CD4-positive, alpha-beta memory T cell (primary cell): Measurements from ENCODE around the gene RFX1. TPM values are rescaled to one million over a fixed set of nuclear protein-coding genes. Genes with fewer than 3 reads are reported as not detected.

Source experiments
- CTCF ChIA-PET: fragments of 350-600 bp; sonication (Branson Sonifier 250); formaldehyde crosslinking; loops from one replicate; lab custom pipeline; 2021; ENCODE audit warnings: inconsistent platforms; ENCODE audit not compliant: partially characterized antibody; lab: Charles Lee
- POLR2A ChIA-PET: fragments of 350-600 bp; sonication (Branson Sonifier 250); formaldehyde crosslinking; loops from one replicate; lab custom pipeline; 2021; ENCODE audit not compliant: partially characterized antibody; lab: Charles Lee
- DNase-seq, 5 donors: peaks; one replicate each; pipeline versions ENCODE4 v3.0.0 to v3.0.0-alpha.2; 2020 to 2022; ENCODE audit warnings: mixed read lengths in 1 of 5
- H3K27ac ChIP-seq: one replicate; pipeline ENCODE4 v1.7.0; 2013; ENCODE audit warnings: low read depth, low read length
- H3K27me3 ChIP-seq: 2 replicates; pipeline ENCODE4 v1.7.0; 2013; ENCODE audit warnings: mild to moderate bottlenecking, low read length, moderate library complexity; ENCODE audit not compliant: insufficient read depth
- H3K36me3 ChIP-seq: 2 replicates; pipeline ENCODE4 v1.7.0; 2013; ENCODE audit warnings: mild to moderate bottlenecking, low read length, moderate library complexity; ENCODE audit not compliant: insufficient read depth
- H3K4me1 ChIP-seq: 2 replicates; pipeline ENCODE4 v1.7.0; 2013; ENCODE audit warnings: mild to moderate bottlenecking, low read length, moderate library complexity; ENCODE audit not compliant: insufficient read depth
- H3K4me3 ChIP-seq, 2 donors: one replicate each; pipeline ENCODE4 v1.7.0; 2013; ENCODE audit warnings: low read length in 2 of 2, mild to moderate bottlenecking in 1 of 2
- H3K9me3 ChIP-seq, 2 donors: one replicate each; pipeline ENCODE4 v1.7.0; 2013; ENCODE audit warnings: low read length in 2 of 2, control low read depth in 1 of 2; ENCODE audit not compliant: control insufficient read depth in 1 of 2
- H3K27ac Mint-ChIP-seq, 7 donors: one replicate each; pipeline ENCODE4 v1.8.0; 2020 to 2021; ENCODE audit warnings: mixed read lengths in 7 of 7, mild to moderate bottlenecking in 6 of 7, inconsistent platforms in 3 of 7, moderate library complexity in 3 of 7
- H3K27me3 Mint-ChIP-seq, 2 donors: one replicate each; pipeline ENCODE4 v1.8.0; 2020 to 2021; ENCODE audit warnings: mixed read lengths in 2 of 2
- H3K36me3 Mint-ChIP-seq, 2 donors: one replicate each; pipeline ENCODE4 v1.8.0; 2020 to 2021; ENCODE audit warnings: mixed read lengths in 2 of 2, inconsistent platforms in 1 of 2, mild to moderate bottlenecking in 1 of 2
- H3K4me1 Mint-ChIP-seq, 4 donors: one replicate each; pipeline ENCODE4 v1.8.0; 2020 to 2021; ENCODE audit warnings: mixed read lengths in 4 of 4, mild to moderate bottlenecking in 1 of 4
- H3K4me3 Mint-ChIP-seq, 8 donors: one replicate each; pipeline ENCODE4 v1.8.0; 2020 to 2021; ENCODE audit warnings: mixed read lengths in 8 of 8, mild to moderate bottlenecking in 7 of 8, moderate library complexity in 6 of 8, inconsistent platforms in 3 of 8
- H3K9me3 Mint-ChIP-seq, 8 donors: one replicate each; pipeline ENCODE4 v1.8.0; 2020 to 2021; ENCODE audit warnings: mixed read lengths in 8 of 8, mild to moderate bottlenecking in 5 of 8, inconsistent platforms in 3 of 8, moderate library complexity in 1 of 8
- intact Hi-C: fragments of 100-400 bp; cut with micrococcal nuclease; formaldehyde crosslinking; loops from one replicate; pipeline ENCODE4 v1.15.1; 2023
- polyA plus RNA-seq, 2 donors: library from polyadenylated mRNA; unstranded; fragments of 300-500 nt; fragmentation: Illumina TruSeq; gene quantifications; one replicate each; pipeline ENCODE4 v1.2.3, GENCODE V29; 2021
- total RNA-seq, 2 experiments: library from RNA; stranded (reverse); gene quantifications; one replicate each; pipeline ENCODE4 v1.2.3, GENCODE V29; 2021

Gene RFX1
- total and polyA plus RNA-seq, 4 experiments from 2014 or later, result 2.5 to 17.8 (median 17.4) TPM; not detected in 1

GRCh38 chr19:14005349-14006084 is 603 bp downstream of the RFX1 start:
- Histone ChIP-seq H3K4me3 (peak overlapping the region; percentile 33 to 82), H3K27ac (peak overlapping the region; percentile 99), H3K4me1 (peaks cover 54% of the 10 kb centered on the region), H3K9me3 (no peaks in the 10 kb centered on the region), H3K36me3 (no peaks in the 10 kb centered on the region), H3K27me3 (no peaks in the 10 kb centered on the region)
- H3K27ac Mint-ChIP-seq, result peak overlapping the region; percentile 97 to 100 (median 100)
- peaks cover 3 to 9% of the 10 kb centered on the region in 2 donors for H3K36me3 Mint-ChIP-seq
- POLR2A ChIA-PET, result interaction anchor here (0.5 to 8.0 kb wide), 43 partner anchors 10 to 1516 kb away, joined by 3 to 225 read pairs (median 5); partner anchors contain the start of genes ADGRE5, ASF1B, DCAF15 and IL27RA
- H3K4me1 Mint-ChIP-seq, result peaks cover 32 to 59% (median 45%) of the 10 kb centered on the region in 4 donors
- peak overlapping the region; percentile 77 to 97 (median 94) for H3K4me3 Mint-ChIP-seq
- CTCF ChIA-PET, result interaction anchor here (1.0 to 6.0 kb wide), 8 partner anchors 12 to 52 kb away, joined by 3 to 43 read pairs (median 4); partner anchors contain the start of gene IL27RA
- DNase-seq, result peak; percentile 90 to 93 (median 91)
- H3K27me3 Mint-ChIP-seq, result peaks cover 0 to 2% of the 10 kb centered on the region in 2 donors
- H3K9me3 Mint-ChIP-seq, result peaks cover 0 to 2% (median 0%) of the 10 kb centered on the region in 8 donors
- intact Hi-C loops, result loop anchor here (1.0 to 2.0 kb wide), 8 partner anchors 19 to 853 kb away; partner anchors contain the start of genes BRME1, CC2D1A and DCAF15

GRCh38 chr19:14004619-14005348 is 1.3 kb downstream of the RFX1 start:
- ChIA-PET POLR2A (interaction anchor here (0.7 to 8.0 kb wide), 14 partner anchors 9 to 123 kb away, joined by 3 to 225 read pairs (median 5); partner anchors contain the start of genes DCAF15, IL27RA and RLN3), CTCF (interaction anchor here (1.2 to 6.0 kb wide), 7 partner anchors 12 to 52 kb away, joined by 3 to 43 read pairs (median 4); partner anchors contain the start of gene IL27RA)
- H3K9me3 ChIP-seq, result no peaks in the 10 kb centered on the region
- H3K27me3 ChIP-seq, result no peaks in the 10 kb centered on the region
- Mint-ChIP-seq H3K36me3 (peaks cover 3 to 9% of the 10 kb centered on the region in 2 donors), H3K9me3 (peaks cover 0 to 2% (median 0%) of the 10 kb centered on the region in 8 donors), H3K4me3 (peak overlapping the region; percentile 49 to 87 (median 76)), H3K27me3 (peaks cover 0 to 2% of the 10 kb centered on the region in 2 donors), H3K4me1 (peaks cover 36 to 67% (median 50%) of the 10 kb centered on the region in 4 donors), H3K27ac (peak overlapping the region; percentile 94 to 100 (median 97))
- DNase-seq, result peak in 1 of 5 donors; percentile 11
- intact Hi-C loops, result no loop called here
- H3K4me1 ChIP-seq, result peaks cover 62% of the 10 kb centered on the region
- H3K27ac ChIP-seq, result peak overlapping the region; percentile 99
- peak overlapping the region; percentile 33 to 82 for H3K4me3 ChIP-seq
- no peaks in the 10 kb centered on the region for H3K36me3 ChIP-seq

GRCh38 chr19:14003251-14004055 is 2.7 kb downstream of the RFX1 start:
- Histone ChIP-seq H3K4me1 (peaks cover 63% of the 10 kb centered on the region), H3K36me3 (no peaks in the 10 kb centered on the region), H3K9me3 (no peaks in the 10 kb centered on the region), H3K4me3 (peak overlapping the region in 1 of 2 donors; percentile 4), H3K27ac (peak overlapping the region; percentile 99), H3K27me3 (no peaks in the 10 kb centered on the region)
- ChIA-PET CTCF (interaction anchor here (1.0 to 6.0 kb wide), 8 partner anchors 11 to 70 kb away, joined by 3 to 43 read pairs (median 4); partner anchors contain the start of gene IL27RA), POLR2A (interaction anchor here (0.5 to 8.0 kb wide), 15 partner anchors 10 to 123 kb away, joined by 3 to 225 read pairs (median 5); partner anchors contain the start of genes DCAF15, IL27RA and RLN3)
- Mint-ChIP-seq H3K27ac (peak overlapping the region; percentile 94 to 98 (median 96)), H3K36me3 (peaks cover 7 to 14% of the 10 kb centered on the region in 2 donors), H3K27me3 (peaks cover 0 to 2% of the 10 kb centered on the region in 2 donors), H3K4me3 (peak overlapping the region; percentile 46 to 77 (median 72)), H3K4me1 (peaks cover 36 to 71% (median 53%) of the 10 kb centered on the region in 4 donors), H3K9me3 (peaks cover 0 to 2% (median 0%) of the 10 kb centered on the region in 8 donors)
- peak in 3 of 5 donors; percentile 32 to 42 (median 36) for DNase-seq
- intact Hi-C loops, result no loop called here

- Mint-ChIP-seq H3K4me1 (peaks cover 37 to 71% (median 51%) of the 10 kb centered on the region in 4 donors), H3K4me3 (peak overlapping the region; percentile 32 to 77 (median 72)), H3K36me3 (peaks cover 7 to 17% of the 10 kb centered on the region in 2 donors), H3K27me3 (peaks cover 0 to 2% of the 10 kb centered on the region in 2 donors), H3K27ac (peak overlapping the region; percentile 94 to 98 (median 96)), H3K9me3 (peaks cover 0 to 2% (median 0%) of the 10 kb centered on the region in 8 donors)
- H3K36me3 ChIP-seq, result peaks cover 3% of the 10 kb centered on the region
- peaks cover 63% of the 10 kb centered on the region for H3K4me1 ChIP-seq
- H3K27me3 ChIP-seq, result no peaks in the 10 kb centered on the region
- H3K9me3 ChIP-seq, result no peaks in the 10 kb centered on the region
- peak in 3 of 5 donors; percentile 33 to 47 (median 45) for DNase-seq
- intact Hi-C loops, result no loop called here
- peak overlapping the region; percentile 99 for H3K27ac ChIP-seq
- peak overlapping the region; percentile 3 to 4 for H3K4me3 ChIP-seq
- POLR2A ChIA-PET, result interaction anchor here (0.6 to 8.0 kb wide), 13 partner anchors 10 to 122 kb away, joined by 3 to 225 read pairs (median 5); partner anchors contain the start of genes DCAF15, IL27RA and RLN3
- CTCF ChIA-PET, result interaction anchor here (1.0 to 6.0 kb wide), 7 partner anchors 10 to 71 kb away, joined by 3 to 43 read pairs (median 4); partner anchors contain the start of gene IL27RA
These were observed 3.4 kb downstream of the RFX1 start for GRCh38 chr19:14002571-14003250.

GRCh38 chr19:14000691-14001375 is 5.3 kb downstream of the RFX1 start:
- H3K36me3 ChIP-seq, result peaks cover 3% of the 10 kb centered on the region
- Mint-ChIP-seq H3K4me3 (peak overlapping the region in 6 of 8 donors; percentile 4 to 69 (median 51)), H3K27ac (peak overlapping the region; percentile 82 to 98 (median 92)), H3K36me3 (peaks cover 7 to 10% of the 10 kb centered on the region in 2 donors), H3K4me1 (peaks cover 34 to 63% (median 45%) of the 10 kb centered on the region in 4 donors), H3K9me3 (no peaks in the 10 kb centered on the region), H3K27me3 (no peaks in the 10 kb centered on the region)
- H3K4me1 ChIP-seq, result peaks cover 58% of the 10 kb centered on the region
- H3K4me3 ChIP-seq, result no peak overlapping the region
- peak overlapping the region; percentile 47 for H3K27ac ChIP-seq
- CTCF ChIA-PET, result interaction anchor here (1.6 to 6.0 kb wide), 2 partner anchors 14 to 58 kb away, joined by 5 to 43 read pairs; no protein-coding TSS in a partner anchor
- H3K9me3 ChIP-seq, result no peaks in the 10 kb centered on the region
- H3K27me3 ChIP-seq, result no peaks in the 10 kb centered on the region
- POLR2A ChIA-PET, result interaction anchor here (0.9 to 8.0 kb wide), 4 partner anchors 13 to 47 kb away, joined by 3 to 200 read pairs (median 66); partner anchors contain the start of genes DCAF15 and IL27RA
- intact Hi-C loops, result no loop called here
- no peak for DNase-seq
